Uterus (tissue), 4 donors: ENCODE data around the gene SSH2. TPM values are rescaled to one million over a fixed set of nuclear protein-coding genes. Genes with fewer than 3 reads are reported as not detected.

Experiments used
- DNase-seq, 2 donors: peaks; one replicate each; pipeline ENCODE4 v3.0.0-alpha.2; 2019 to 2020
- H3K27ac ChIP-seq, 2 donors: fragments of 200-600 bp; sonication (generic); 1 replicate in 1 of 2; 2 replicates in 1 of 2; pipeline ENCODE4 v1.5.1; 2016 to 2018
- H3K27me3 ChIP-seq, 2 donors: fragments of 200-600 bp; sonication (generic); one replicate each; pipeline ENCODE4 v1.5.1; 2018 to 2019; ENCODE audit warnings: control low read depth in 1 of 2
- H3K36me3 ChIP-seq, 2 donors: fragments of 200-600 bp; sonication (generic); one replicate each; pipeline ENCODE4 v1.5.1; 2019; ENCODE audit warnings: control low read depth in 1 of 2
- H3K4me1 ChIP-seq, 2 donors: fragments of 200-600 bp; sonication (generic); one replicate each; pipeline ENCODE4 v1.5.1; 2018 to 2019; ENCODE audit warnings: control low read depth in 1 of 2
- H3K4me3 ChIP-seq, 2 donors: fragments of 200-600 bp; sonication (generic); 1 replicate in 1 of 2; 2 replicates in 1 of 2; pipeline ENCODE4 v1.5.1; 2018 to 2019; ENCODE audit warnings: mild to moderate bottlenecking in 1 of 2
- H3K9me3 ChIP-seq, 2 donors: fragments of 200-600 bp; sonication (generic); one replicate each; pipeline ENCODE4 v1.5.1; 2019; ENCODE audit warnings: control low read depth in 1 of 2
- POLR2A ChIP-seq, 2 donors: fragments of 450-650 bp; IDR thresholded peaks; one replicate each; pipeline ENCODE4 v1.6.1; 2016; ENCODE audit warnings: antibody characterized with exemption in 2 of 2, mild to moderate bottlenecking in 1 of 2, moderate library complexity in 1 of 2
- intact Hi-C: fragments of 100-400 bp; cut with DNase I; formaldehyde crosslinking; loops from one replicate; pipeline ENCODE4 v1.15.1; 2023; ENCODE audit warnings: low total_unique reads
- total RNA-seq, 4 donors: library from RNA; depleted of rRNA in 3 of 4; stranded (reverse); fragments of >200 nt in 3 of 4; gene quantifications; one replicate each; pipeline versions ENCODE4 v1.1.0 to v1.2.4, GENCODE V29; 2014 to 2023
- TF ChIP-seq, protein P1 (sequence below), 4 experiments: fragments of 200-600 bp in 2 of 4; fragments of 450-650 bp in 2 of 4; sonication (generic) in 2 of 4; IDR thresholded peaks; one replicate each; pipeline ENCODE4 v1.5.1; 2016 to 2019; ENCODE audit warnings: antibody characterized with exemption in 4 of 4, mild to moderate bottlenecking in 2 of 4, moderate library complexity in 1 of 4
- donor health status: DM: yes; HTN: yes; CAD: no.

The SSH2 gene
- total RNA-seq, 4 donors from 2014 or later = 6.9 to 36.9 (median 11.5) TPM

DNA sequence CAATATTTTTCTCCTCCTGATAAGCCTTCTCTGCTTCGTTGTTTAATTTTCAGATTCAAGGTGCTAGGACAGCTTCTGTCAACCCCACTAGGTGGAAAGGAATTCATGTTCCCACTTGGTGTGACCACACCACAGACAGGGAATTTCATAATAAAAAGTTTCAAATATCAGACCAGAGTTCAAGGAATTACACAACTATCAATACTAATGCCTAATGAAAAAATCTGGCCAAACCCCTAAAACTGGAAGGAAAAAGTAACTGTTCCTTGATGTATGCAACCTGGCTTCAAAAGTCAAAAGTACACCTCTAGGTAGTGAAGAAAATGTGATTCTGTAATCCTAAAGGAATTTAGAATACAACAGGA, 219.5 kb downstream of the SSH2 start:
- intact Hi-C loops = no loop called here
- no peak for DNase-seq
- TF ChIP-seq, protein P1, sequence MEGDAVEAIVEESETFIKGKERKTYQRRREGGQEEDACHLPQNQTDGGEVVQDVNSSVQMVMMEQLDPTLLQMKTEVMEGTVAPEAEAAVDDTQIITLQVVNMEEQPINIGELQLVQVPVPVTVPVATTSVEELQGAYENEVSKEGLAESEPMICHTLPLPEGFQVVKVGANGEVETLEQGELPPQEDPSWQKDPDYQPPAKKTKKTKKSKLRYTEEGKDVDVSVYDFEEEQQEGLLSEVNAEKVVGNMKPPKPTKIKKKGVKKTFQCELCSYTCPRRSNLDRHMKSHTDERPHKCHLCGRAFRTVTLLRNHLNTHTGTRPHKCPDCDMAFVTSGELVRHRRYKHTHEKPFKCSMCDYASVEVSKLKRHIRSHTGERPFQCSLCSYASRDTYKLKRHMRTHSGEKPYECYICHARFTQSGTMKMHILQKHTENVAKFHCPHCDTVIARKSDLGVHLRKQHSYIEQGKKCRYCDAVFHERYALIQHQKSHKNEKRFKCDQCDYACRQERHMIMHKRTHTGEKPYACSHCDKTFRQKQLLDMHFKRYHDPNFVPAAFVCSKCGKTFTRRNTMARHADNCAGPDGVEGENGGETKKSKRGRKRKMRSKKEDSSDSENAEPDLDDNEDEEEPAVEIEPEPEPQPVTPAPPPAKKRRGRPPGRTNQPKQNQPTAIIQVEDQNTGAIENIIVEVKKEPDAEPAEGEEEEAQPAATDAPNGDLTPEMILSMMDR (IDR thresholded peaks at IDR 0.05) = no peak
- no peak for TF ChIP-seq POLR2A (IDR thresholded peaks at IDR 0.05)

DNA sequence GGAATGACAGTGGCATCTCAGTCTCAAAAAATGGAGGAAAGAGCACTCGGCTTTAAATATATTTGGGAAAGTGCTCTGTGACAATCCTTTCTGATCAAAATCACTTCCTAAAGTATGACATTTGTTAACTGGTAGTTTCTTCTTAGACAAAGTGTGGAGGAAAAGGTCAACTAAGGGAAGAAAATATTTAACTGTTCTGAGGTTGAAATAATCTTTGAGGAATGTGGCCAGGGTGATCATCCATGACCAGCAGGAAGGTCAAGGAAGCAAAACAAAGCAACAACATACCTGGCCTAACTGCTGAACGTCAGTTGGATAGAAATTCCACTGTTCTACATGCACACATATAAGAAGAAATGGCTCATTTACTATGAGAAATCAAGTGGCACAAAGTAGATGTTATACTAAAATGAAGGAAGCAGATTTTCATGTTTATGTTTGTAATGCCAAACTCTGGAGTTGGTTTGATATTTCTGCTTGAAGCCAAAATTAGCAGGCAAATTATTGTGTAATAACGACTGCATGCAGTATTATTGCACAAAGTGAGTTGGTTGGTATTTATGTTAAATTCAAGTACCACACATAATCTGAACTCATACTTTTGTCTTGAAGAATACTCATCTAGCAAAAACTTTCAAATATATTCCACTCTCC, 220.0 kb downstream of the SSH2 start:
- no peaks in the 10 kb centered on the region for H3K27me3 ChIP-seq
- H3K4me1 ChIP-seq = no peaks in the 10 kb centered on the region
- H3K27ac ChIP-seq = no peak overlapping the region
- intact Hi-C loops = no loop called here
- no peak overlapping the region for H3K4me3 ChIP-seq
- TF ChIP-seq, protein P1 (IDR thresholded peaks at IDR 0.05) = no peak
- DNase-seq = no peak
- no peaks in the 10 kb centered on the region for H3K9me3 ChIP-seq
- H3K36me3 ChIP-seq = no peaks in the 10 kb centered on the region

More for the DNA sequence above, 219.5 kb downstream of the SSH2 start:
- no peaks in the 10 kb centered on the region for H3K4me1 ChIP-seq
- no peaks in the 10 kb centered on the region for H3K27me3 ChIP-seq
- no peak overlapping the region for H3K27ac ChIP-seq
- H3K9me3 ChIP-seq = no peaks in the 10 kb centered on the region
- no peaks in the 10 kb centered on the region for H3K36me3 ChIP-seq
- no peak overlapping the region for H3K4me3 ChIP-seq

DNA sequence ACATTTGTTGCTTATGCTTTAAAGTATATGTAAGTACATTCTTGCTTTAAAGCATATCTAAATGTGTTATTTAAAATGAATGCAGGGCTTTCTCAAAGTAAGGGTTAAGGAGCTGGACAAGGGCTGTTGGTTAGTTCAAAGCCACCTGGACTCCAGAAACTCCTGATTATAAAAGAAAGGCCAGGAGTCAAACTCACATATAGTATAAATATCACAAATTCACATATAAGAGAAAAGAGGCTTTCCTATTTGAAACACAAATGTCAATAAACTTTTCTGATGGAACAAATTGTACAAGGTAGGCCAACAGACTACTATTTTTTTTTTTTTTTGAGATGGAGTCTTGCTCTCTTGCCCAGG, 222.8 kb downstream of the SSH2 start:
- intact Hi-C loops = no loop called here
- no peaks in the 10 kb centered on the region for H3K9me3 ChIP-seq
- no peak for TF ChIP-seq POLR2A (IDR thresholded peaks at IDR 0.05)
- TF ChIP-seq, protein P1 (IDR thresholded peaks at IDR 0.05) = no peak
- H3K4me3 ChIP-seq = no peak overlapping the region
- no peaks in the 10 kb centered on the region for H3K36me3 ChIP-seq
- H3K27me3 ChIP-seq = no peaks in the 10 kb centered on the region
- no peaks in the 10 kb centered on the region for H3K4me1 ChIP-seq
- peak overlapping the region in 1 of 2 donors; percentile 11 for H3K27ac ChIP-seq
- no peak for DNase-seq

- no peak for TF ChIP-seq POLR2A (IDR thresholded peaks at IDR 0.05)
- H3K4me1 ChIP-seq = no peaks in the 10 kb centered on the region
- H3K36me3 ChIP-seq = no peaks in the 10 kb centered on the region
- no peaks in the 10 kb centered on the region for H3K9me3 ChIP-seq
- intact Hi-C loops = no loop called here
- no peak for DNase-seq
- no peak overlapping the region for H3K27ac ChIP-seq
- no peak overlapping the region for H3K4me3 ChIP-seq
- no peaks in the 10 kb centered on the region for H3K27me3 ChIP-seq
Measured at GRCh38 chr17:29706045-29706431, 224.0 kb downstream of the SSH2 start.

- DNase-seq = no peak
- Histone ChIP-seq H3K4me3 (no peak overlapping the region), H3K4me1 (no peaks in the 10 kb centered on the region), H3K36me3 (no peaks in the 10 kb centered on the region), H3K27me3 (no peaks in the 10 kb centered on the region), H3K9me3 (no peaks in the 10 kb centered on the region), H3K27ac (no peak overlapping the region)
- TF ChIP-seq, protein P1 (IDR thresholded peaks at IDR 0.05) = no peak
- no peak for TF ChIP-seq POLR2A (IDR thresholded peaks at IDR 0.05)
- intact Hi-C loops = no loop called here
Measured at GRCh38 chr17:29705386-29705785, 224.6 kb downstream of the SSH2 start.

DNA sequence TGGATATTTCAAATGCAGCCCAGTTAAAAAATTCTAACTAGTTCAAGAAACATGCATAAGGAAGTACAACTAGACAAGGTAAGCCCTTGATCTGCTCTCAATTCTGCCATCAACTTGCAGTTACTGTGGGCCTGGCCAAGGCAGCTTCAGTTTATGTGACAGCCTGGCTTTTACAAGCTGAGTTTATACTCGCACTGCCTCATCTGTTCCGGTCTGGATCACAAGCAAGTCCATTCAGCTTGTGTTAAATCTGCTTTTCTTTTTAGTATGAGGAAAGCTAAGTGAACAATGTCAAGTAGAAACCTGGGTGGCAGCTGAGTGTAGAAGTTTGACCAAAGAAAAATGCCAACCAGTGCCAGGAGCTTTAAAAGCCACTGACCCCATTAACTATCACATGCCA, 230.7 kb downstream of the SSH2 start:
- no peaks in the 10 kb centered on the region for H3K4me1 ChIP-seq
- H3K27me3 ChIP-seq = no peaks in the 10 kb centered on the region
- intact Hi-C loops = no loop called here
- H3K9me3 ChIP-seq = no peaks in the 10 kb centered on the region
- no peak overlapping the region for H3K4me3 ChIP-seq
- H3K36me3 ChIP-seq = no peaks in the 10 kb centered on the region
- no peak for DNase-seq
- TF ChIP-seq, protein P1 (IDR thresholded peaks at IDR 0.05) = no peak
- no peak for TF ChIP-seq POLR2A (IDR thresholded peaks at IDR 0.05)
- peak overlapping the region in 1 of 2 donors; percentile 22 for H3K27ac ChIP-seq
